Mesenchymal stem cell (in vitro differentiated cells and primary cell): ENCODE measurements around the gene SSBP1.
"Not testable (repeated sequence)": the region's sequence is repeated elsewhere in the genome, so short reads cannot be mapped to it uniquely, and the experiment has no call there.

Experiments
- DNase-seq: peaks from one replicate; pipeline ENCODE4 v3.0.0-alpha.2; 2013
- H2AFZ ChIP-seq: one replicate; pipeline ENCODE4 v1.6.1; 2013; ENCODE audit warnings: low read depth, mild to moderate bottlenecking, control low read depth, inconsistent platforms, low read length, moderate library complexity
- H2AK5ac ChIP-seq: 2 replicates; pipeline ENCODE4 v1.6.1; 2013; ENCODE audit warnings: low read length, moderate library complexity, mild to moderate bottlenecking, inconsistent platforms; ENCODE audit not compliant: severe bottlenecking
- H2BK120ac ChIP-seq: one replicate; pipeline ENCODE4 v1.6.1; 2013; ENCODE audit warnings: low read depth, mild to moderate bottlenecking, inconsistent platforms, low read length, moderate library complexity
- H2BK12ac ChIP-seq, 2 experiments: one replicate each; pipeline ENCODE4 v1.6.1; 2013; ENCODE audit warnings: inconsistent platforms in 2 of 2, low read length in 2 of 2, mild to moderate bottlenecking in 2 of 2, moderate library complexity in 2 of 2, control low read depth in 1 of 2
- H2BK15ac ChIP-seq: one replicate; pipeline ENCODE4 v1.6.1; 2013; ENCODE audit warnings: mild to moderate bottlenecking, low read depth, inconsistent platforms; ENCODE audit not compliant: poor library complexity, severe bottlenecking
- H2BK5ac ChIP-seq: 2 replicates; pipeline ENCODE4 v1.6.1; 2013; ENCODE audit warnings: low read depth, mild to moderate bottlenecking, low read length, control low read depth, inconsistent platforms; ENCODE audit not compliant: poor library complexity, severe bottlenecking
- H3K14ac ChIP-seq, 2 experiments: one replicate each; pipeline ENCODE4 v1.6.1; 2013; ENCODE audit warnings: inconsistent platforms in 2 of 2, low read length in 2 of 2, control low read depth in 1 of 2, mild to moderate bottlenecking in 1 of 2, moderate library complexity in 1 of 2
- H3K18ac ChIP-seq, 2 experiments: one replicate each; pipeline ENCODE4 v1.6.1; 2013; ENCODE audit warnings: inconsistent platforms in 2 of 2, low read length in 2 of 2, control low read depth in 1 of 2, low read depth in 1 of 2, mild to moderate bottlenecking in 1 of 2
- H3K23ac ChIP-seq, 2 experiments: one replicate each; pipeline ENCODE4 v1.6.1; 2013; ENCODE audit warnings: inconsistent platforms in 2 of 2, low read length in 2 of 2, mild to moderate bottlenecking in 2 of 2, moderate library complexity in 2 of 2, control low read depth in 1 of 2
- H3K27ac ChIP-seq: 2 replicates; pipeline ENCODE4 v1.5.1; 2013; ENCODE audit warnings: mild to moderate bottlenecking, moderate library complexity, low read length, control low read depth, inconsistent platforms; ENCODE audit not compliant: poor library complexity, severe bottlenecking
- H3K27me3 ChIP-seq, 2 experiments: 2 replicates each; pipeline versions ENCODE4 v1.6.1 to v1.7.0; 2013; ENCODE audit warnings: low read length in 2 of 2, mild to moderate bottlenecking in 2 of 2, moderate library complexity in 2 of 2, control low read depth in 1 of 2, inconsistent platforms in 1 of 2; ENCODE audit not compliant: control insufficient read depth in 1 of 2, insufficient read depth in 1 of 2
- H3K36me3 ChIP-seq, 2 experiments: 2 replicates each; pipeline versions ENCODE4 v1.6.1 to v1.7.0; 2013; ENCODE audit warnings: low read length in 2 of 2, control low read depth in 1 of 2, inconsistent platforms in 1 of 2, low read depth in 1 of 2, mild to moderate bottlenecking in 1 of 2; ENCODE audit not compliant: insufficient read depth in 2 of 2, control insufficient read depth in 1 of 2
- H3K4ac ChIP-seq, 2 experiments: one replicate each; pipeline ENCODE4 v1.6.1; 2013; ENCODE audit warnings: inconsistent platforms in 2 of 2, low read length in 2 of 2, mild to moderate bottlenecking in 2 of 2, moderate library complexity in 2 of 2, control low read depth in 1 of 2, low read depth in 1 of 2
- H3K4me1 ChIP-seq: 2 replicates; pipeline ENCODE4 v1.6.1; 2013; ENCODE audit warnings: low read depth, low read length, control low read depth; ENCODE audit not compliant: control insufficient read depth, insufficient read depth
- H3K4me2 ChIP-seq: 2 replicates; pipeline ENCODE4 v1.6.1; 2013; ENCODE audit warnings: low read length, mild to moderate bottlenecking, inconsistent platforms; ENCODE audit not compliant: poor library complexity, severe bottlenecking
- H3K4me3 ChIP-seq, 2 experiments: 2 replicates each; pipeline versions ENCODE4 v1.5.1 to v1.7.0; 2013; ENCODE audit warnings: low read length in 2 of 2, mild to moderate bottlenecking in 2 of 2, control low read depth in 1 of 2, low read depth in 1 of 2; ENCODE audit not compliant: insufficient read depth in 1 of 2
- H3K79me1 ChIP-seq: replicated peaks from 2 replicates; pipeline ENCODE4 v1.6.1; 2013; ENCODE audit warnings: mild to moderate bottlenecking, control low read depth, low read length, inconsistent platforms; ENCODE audit not compliant: poor library complexity, severe bottlenecking
- H3K9ac ChIP-seq: 2 replicates; pipeline ENCODE4 v1.7.0; 2013; ENCODE audit warnings: mild to moderate bottlenecking, low read length, moderate library complexity
- H3K9me3 ChIP-seq: 2 replicates; pipeline ENCODE4 v1.7.0; 2013; ENCODE audit warnings: mild to moderate bottlenecking, low read length; ENCODE audit not compliant: control insufficient read depth
- H4K8ac ChIP-seq: one replicate; pipeline ENCODE4 v1.6.1; 2013; ENCODE audit warnings: inconsistent platforms, mild to moderate bottlenecking, low read length, moderate library complexity
- H4K91ac ChIP-seq: one replicate; pipeline ENCODE4 v1.6.1; 2013; ENCODE audit warnings: mild to moderate bottlenecking, low read length, inconsistent platforms
- WGBS: methylation state at CpG from one replicate; pipeline ENCODE4 v1.1.7; 2013; ENCODE audit warnings: mixed read lengths; 5-methylcytosine and 5-hydroxymethylcytosine counted together

SSBP1 gene

DNA sequence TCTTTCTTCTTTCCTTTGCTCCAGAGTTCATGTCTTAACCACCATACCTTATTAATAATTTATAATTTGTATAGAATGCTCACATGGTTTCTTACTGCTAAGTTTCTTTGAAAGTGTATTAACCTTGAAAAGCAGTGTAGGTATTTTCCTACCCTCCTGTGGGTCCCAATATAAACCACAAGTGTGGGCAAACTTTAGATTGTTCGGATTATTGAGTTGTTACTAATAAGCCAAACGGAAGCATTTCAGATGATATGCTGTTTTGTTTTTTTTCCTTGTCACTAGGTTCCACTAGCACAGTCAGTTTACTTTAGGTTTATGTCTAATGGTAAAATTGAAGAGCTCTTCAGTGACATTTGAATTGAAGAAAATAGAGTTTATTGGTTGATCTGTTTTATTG, 10.2 kb downstream of the SSBP1 start:
- no peak overlapping the region for H4K91ac ChIP-seq

DNA sequence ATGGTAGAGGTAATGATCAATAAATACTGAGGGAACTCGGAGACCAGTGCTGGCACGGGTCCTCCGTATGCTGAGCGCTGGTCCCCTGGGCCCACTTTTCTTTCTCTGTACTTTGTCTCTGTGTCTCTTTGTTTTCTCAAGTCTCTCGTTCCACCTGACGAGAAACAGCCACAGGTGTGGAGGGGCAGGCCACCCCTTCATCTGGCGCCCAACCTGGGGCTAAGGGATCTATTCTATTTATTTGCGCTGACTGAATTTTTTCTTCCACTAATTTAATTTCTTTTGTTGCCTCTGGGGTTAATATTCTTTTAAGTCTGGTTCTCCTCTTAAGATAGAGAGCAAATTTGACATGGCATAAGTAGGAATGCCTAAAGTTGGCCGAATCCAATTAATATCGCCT, 13.7 kb downstream of the SSBP1 start:
- H2BK12ac ChIP-seq, H4K8ac ChIP-seq, H3K14ac ChIP-seq, H2BK120ac ChIP-seq, H2BK5ac ChIP-seq, H3K27me3 ChIP-seq, H2BK15ac ChIP-seq, H3K4me2 ChIP-seq, H2AK5ac ChIP-seq, H2AFZ ChIP-seq, H3K4me1 ChIP-seq, H3K27ac ChIP-seq, H3K23ac ChIP-seq, H3K4me3 ChIP-seq, H3K4ac ChIP-seq, H4K91ac ChIP-seq, H3K18ac ChIP-seq, H3K9ac ChIP-seq: not testable (repeated sequence)
- 95% methylated on average over 8 of the region's 10 CpGs for WGBS
- H3K36me3 ChIP-seq, result peaks cover 39 to 92% of the 10 kb centered on the region in 2 experiments
- peaks cover 27% of the 10 kb centered on the region for H3K79me1 ChIP-seq
- peak; percentile 14 for DNase-seq
- H3K9me3 ChIP-seq, result peaks cover 34% of the 10 kb centered on the region

More for the DNA sequence above, 10.2 kb downstream of the SSBP1 start:
- Histone ChIP-seq H2BK15ac (no peak overlapping the region), H2AFZ (no peak overlapping the region), H2BK120ac (no peak overlapping the region), H3K23ac (no peak overlapping the region), H3K9ac (no peak overlapping the region), H3K4me2 (no peak overlapping the region), H3K27me3 (no peaks in the 10 kb centered on the region), H2BK5ac (no peak overlapping the region), H3K18ac (no peak overlapping the region), H3K9me3 (peaks cover 34% of the 10 kb centered on the region), H3K4ac (no peak overlapping the region), H3K4me1 (no peaks in the 10 kb centered on the region), H3K14ac (no peak overlapping the region), H4K8ac (no peak overlapping the region), H3K27ac (peak overlapping the region; percentile 39), H3K36me3 (peaks cover 35 to 97% of the 10 kb centered on the region in 2 experiments), H2BK12ac (no peak overlapping the region), H3K79me1 (peaks cover 14% of the 10 kb centered on the region), H3K4me3 (no peak overlapping the region), H2AK5ac (no peak overlapping the region)
- no peak for DNase-seq
- 100% methylated on average over 2 of the region's 2 CpGs for WGBS

DNA sequence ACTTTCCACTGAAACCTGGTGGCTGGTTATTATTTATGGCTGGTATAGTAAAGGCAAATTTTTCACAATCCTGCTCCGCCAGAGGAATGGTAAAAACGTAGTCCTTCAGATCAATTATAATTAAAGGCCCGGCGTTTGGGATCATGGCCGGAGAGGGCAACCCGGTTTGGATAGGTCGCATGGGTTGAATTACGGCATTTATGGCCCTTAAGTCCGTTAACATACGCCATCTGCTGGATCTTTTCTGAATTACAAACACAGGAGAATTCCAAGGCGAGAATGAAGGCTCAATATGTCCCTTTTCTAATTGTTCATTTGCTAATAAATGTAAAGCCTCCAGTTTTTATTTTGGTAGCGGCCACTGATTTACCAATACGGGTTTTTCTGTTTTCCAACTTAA, 14.5 kb downstream of the SSBP1 start:
- Histone ChIP-seq H3K27me3 (no peaks in the 10 kb centered on the region), H3K23ac (no peak overlapping the region), H3K4ac (no peak overlapping the region), H2BK12ac (no peak overlapping the region), H3K9me3 (peaks cover 34% of the 10 kb centered on the region), H4K8ac (no peak overlapping the region), H4K91ac (no peak overlapping the region), H3K14ac (no peak overlapping the region), H3K79me1 (peaks cover 32% of the 10 kb centered on the region), H3K9ac (no peak overlapping the region), H3K18ac (no peak overlapping the region), H3K4me2 (no peak overlapping the region), H3K4me3 (no peak overlapping the region), H3K27ac (no peak overlapping the region), H2BK15ac (no peak overlapping the region), H3K4me1 (no peaks in the 10 kb centered on the region), H2AK5ac (no peak overlapping the region), H2BK120ac (no peak overlapping the region), H2AFZ (no peak overlapping the region), H2BK5ac (no peak overlapping the region), H3K36me3 (peaks cover 40 to 95% of the 10 kb centered on the region in 2 experiments)
- over 99% methylated on average over 12 of the region's 13 CpGs for WGBS
- DNase-seq, result peak; percentile 2

DNA sequence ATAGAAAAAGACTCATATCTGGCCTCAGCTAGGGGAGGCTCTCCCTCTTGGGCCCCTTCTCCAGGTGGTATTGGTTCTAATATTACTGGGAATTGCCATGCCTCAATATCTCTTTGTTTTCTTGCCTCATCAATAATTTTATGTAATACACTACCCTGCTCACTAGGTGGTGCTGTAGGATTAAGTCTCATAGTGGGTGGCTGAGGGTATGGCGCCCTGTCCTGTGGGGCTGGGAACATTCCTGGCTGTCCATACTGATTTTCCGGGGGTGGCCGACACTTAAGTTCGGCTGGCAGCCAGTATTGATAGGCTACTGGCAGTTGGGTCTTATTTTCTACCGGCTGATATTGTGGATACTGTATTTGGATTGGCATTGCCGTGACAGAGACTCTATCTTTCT, 16.8 kb downstream of the SSBP1 start:
- Histone ChIP-seq H2BK5ac (no peak overlapping the region), H3K9me3 (peaks cover 32% of the 10 kb centered on the region), H3K4me2 (no peak overlapping the region), H3K4me1 (no peaks in the 10 kb centered on the region), H2BK15ac (no peak overlapping the region), H3K79me1 (peaks cover 34% of the 10 kb centered on the region), H3K14ac (no peak overlapping the region), H4K91ac (no peak overlapping the region), H3K9ac (no peak overlapping the region), H3K36me3 (peaks cover 39 to 93% of the 10 kb centered on the region in 2 experiments), H4K8ac (no peak overlapping the region), H2BK12ac (no peak overlapping the region), H3K4ac (no peak overlapping the region), H2BK120ac (no peak overlapping the region), H2AFZ (no peak overlapping the region), H3K27me3 (no peaks in the 10 kb centered on the region), H3K27ac (no peak overlapping the region), H3K23ac (no peak overlapping the region), H3K18ac (no peak overlapping the region), H2AK5ac (no peak overlapping the region), H3K4me3 (no peak overlapping the region)
- peak; percentile 20 for DNase-seq
- 94% methylated on average over 5 of the region's 6 CpGs for WGBS
